Esophagus squamous epithelium (tissue), 4 donors: ENCODE results near the gene GSAP.

Experiments
- CTCF ChIP-seq, 6 experiments: fragments of 450-650 bp in 4 of 6; fragments of 200-600 bp in 2 of 6; sonication (generic) in 2 of 6; IDR thresholded peaks; one replicate each; pipeline ENCODE4 v1.5.1; 2016 to 2019; ENCODE audit warnings: antibody characterized with exemption in 6 of 6, mild to moderate bottlenecking in 4 of 6, moderate library complexity in 4 of 6
- POLR2A ChIP-seq, 4 donors: fragments of 450-650 bp; IDR thresholded peaks; one replicate each; pipeline ENCODE4 v1.6.1; 2017; ENCODE audit warnings: antibody characterized with exemption in 4 of 4, mild to moderate bottlenecking in 4 of 4, moderate library complexity in 3 of 4

- TF ChIP-seq POLR2A (IDR thresholded peaks at IDR 0.05) (no peak), CTCF (IDR thresholded peaks at IDR 0.05) (no peak)
These were observed 12.2 kb downstream of the GSAP start for GRCh38 chr7:77403957-77404356.
